Measurements from ENCODE around the gene EHMT1. TPM values are rescaled to one million over a fixed set of nuclear protein-coding genes. Genes with fewer than 3 reads are reported as not detected.
A peak's percentile ranks its signal among the peaks of the same experiment; 100 is the strongest.
"Not testable (repeated sequence)": the region's sequence is repeated elsewhere in the genome, so short reads cannot be mapped to it uniquely, and the experiment has no call there.

Gene EHMT1
- total RNA-seq, 1 experiment from 2014 or later, result 85.4 TPM

- no peak for DNase-seq (ENCODE audit: low spot score)
Observed at GRCh38 chr9:137691646-137692351, 73.0 kb downstream of the EHMT1 start.

GRCh38 chr9:137694236-137694959 lies 75.6 kb downstream of the EHMT1 start:
- DNase-seq (ENCODE audit: low spot score), result no peak

GRCh38 chr9:137694962-137695875 lies 76.4 kb downstream of the EHMT1 start:
- peak; percentile 43 for DNase-seq (ENCODE audit: low spot score)

GRCh38 chr9:137696136-137696925 lies 77.5 kb downstream of the EHMT1 start:
- no peak for DNase-seq (ENCODE audit: low spot score)

GRCh38 chr9:137697193-137697592 lies 78.4 kb downstream of the EHMT1 start:
- DNase-seq (ENCODE audit: low spot score), result no peak

- no peak for DNase-seq (ENCODE audit: low spot score)
Observed at GRCh38 chr9:137697832-137698231, 79.0 kb downstream of the EHMT1 start.

- DNase-seq (ENCODE audit: low spot score), result no peak
Observed at GRCh38 chr9:137700911-137701310, 82.1 kb downstream of the EHMT1 start.

GRCh38 chr9:137702615-137703379 lies 84.0 kb downstream of the EHMT1 start:
- DNase-seq (ENCODE audit: low spot score), result no peak

GRCh38 chr9:137703842-137704508 lies 85.2 kb downstream of the EHMT1 start:
- no peak for DNase-seq (ENCODE audit: low spot score)

- DNase-seq (ENCODE audit: low spot score), result no peak
Observed at GRCh38 chr9:137705443-137705863, 86.6 kb downstream of the EHMT1 start.

- no peak for DNase-seq (ENCODE audit: low spot score)
Observed at GRCh38 chr9:137705906-137706305, 87.1 kb downstream of the EHMT1 start.

GRCh38 chr9:137707361-137707760 lies 88.6 kb downstream of the EHMT1 start:
- DNase-seq (ENCODE audit: low spot score), result no peak

GRCh38 chr9:137708590-137709284 lies 89.9 kb downstream of the EHMT1 start:
- DNase-seq (ENCODE audit: low spot score), result no peak

GRCh38 chr9:137709411-137710101 lies 90.8 kb downstream of the EHMT1 start:
- no peak for DNase-seq (ENCODE audit: low spot score)

GRCh38 chr9:137710704-137711103 lies 91.9 kb downstream of the EHMT1 start:
- no peak for DNase-seq (ENCODE audit: low spot score)

- DNase-seq (ENCODE audit: low spot score), result no peak
Observed at GRCh38 chr9:137711678-137712105, 92.9 kb downstream of the EHMT1 start.

- DNase-seq (ENCODE audit: low spot score), result no peak
Observed at GRCh38 chr9:137715321-137715720, 96.5 kb downstream of the EHMT1 start.

- DNase-seq (ENCODE audit: low spot score), result not testable (repeated sequence)
Observed at GRCh38 chr9:137715866-137716693, 97.3 kb downstream of the EHMT1 start.

Measured in HT-29 (cell line).